Measurements from ENCODE around the gene SLIT1.

- no peak for TF ChIP-seq POLR2AphosphoS5 (IDR thresholded peaks at IDR 0.05; ENCODE audit: insufficient read depth in 1 of 2, low read depth in 1 of 2)
- TF ChIP-seq CTCF (IDR thresholded peaks at IDR 0.05): no peak
- no peak for TF ChIP-seq POLR2A (IDR thresholded peaks at IDR 0.05)
These were observed 154.3 kb downstream of the SLIT1 start for GRCh38 chr10:97031459-97031858.
